Heart left ventricle (tissue), 16 donors: ENCODE data around the gene ART3. TPM values are rescaled to one million over a fixed set of nuclear protein-coding genes. Genes with fewer than 3 reads are reported as not detected.

Experiments used
- ATAC-seq, 4 donors: fragments of 200-7000 bp; cut with Tn5 transposase; one replicate each; pipeline ENCODE4 v1.9.1; 2020 to 2022; ENCODE audit warnings: moderate library complexity in 4 of 4, mild to moderate bottlenecking in 3 of 4, moderate number of reproducible peaks in 1 of 4
- DNase-seq, 5 donors: peaks; one replicate each; pipeline ENCODE4 v3.0.0-alpha.2; 2020
- H3K27ac ChIP-seq, 12 donors: fragments of 200-600 bp; sonication (generic) in 4 of 12; one replicate each; pipeline versions ENCODE4 v1.5.0 to v1.8.0; 2016 to 2022; ENCODE audit warnings: mild to moderate bottlenecking in 2 of 12
- H3K27me3 ChIP-seq, 9 donors: fragments of 200-600 bp; sonication (generic) in 2 of 9; one replicate each; pipeline versions ENCODE4 v1.5.1 to v1.8.0; 2016 to 2022; ENCODE audit warnings: mild to moderate bottlenecking in 3 of 9
- H3K36me3 ChIP-seq, 9 donors: fragments of 200-600 bp; sonication (generic) in 2 of 9; one replicate each; pipeline versions ENCODE4 v1.5.0 to v1.8.0; 2018 to 2022; ENCODE audit warnings: mild to moderate bottlenecking in 2 of 9
- H3K4me1 ChIP-seq, 12 donors: fragments of 200-600 bp; sonication (generic) in 4 of 12; one replicate each; pipeline versions ENCODE4 v1.5.0 to v1.8.0; 2016 to 2022; ENCODE audit warnings: mild to moderate bottlenecking in 3 of 12
- H3K4me3 ChIP-seq, 12 donors: fragments of 200-600 bp; sonication (generic) in 4 of 12; one replicate each; pipeline versions ENCODE4 v1.5.0 to v1.8.0; 2017 to 2022; ENCODE audit warnings: mild to moderate bottlenecking in 9 of 12, moderate library complexity in 4 of 12
- H3K9me3 ChIP-seq, 12 donors: fragments of 200-600 bp; sonication (generic) in 4 of 12; one replicate each; pipeline versions ENCODE4 v1.5.0 to v1.8.0; 2016 to 2022; ENCODE audit warnings: mild to moderate bottlenecking in 1 of 12
- POLR2A ChIP-seq, 2 donors: fragments of 450-650 bp; IDR thresholded peaks; one replicate each; pipeline ENCODE4 v1.6.1; 2017; ENCODE audit warnings: antibody characterized with exemption in 2 of 2, mild to moderate bottlenecking in 2 of 2, moderate library complexity in 2 of 2
- WGBS, 4 donors: extraction: QIAGEN DNeasy Blood & Tissue Kit in 2 of 4; methylation state at CpG; one replicate each; pipeline versions ENCODE4 v1.1.5 to v1.1.7; 2013 to 2018; 5-methylcytosine and 5-hydroxymethylcytosine counted together
- intact Hi-C, 10 donors: fragments of 100-400 bp; cut with DNase I; formaldehyde crosslinking; loops; one replicate each; pipeline versions ENCODE4 v1.11.1 to v1.14.2; 2022
- polyA plus RNA-seq, 2 donors: library from polyadenylated mRNA; stranded (reverse); fragments of 200-250 nt; gene quantifications; one replicate each; pipeline ENCODE4 v1.2.3, GENCODE V29; 2013
- total RNA-seq, 9 donors: library from RNA; depleted of rRNA in 2 of 9; stranded (reverse); fragments of >200 nt in 2 of 9; fragmentation: NEBNext Ultra II Directional in 3 of 9; extraction: Animal tissue kit (Norgen Biotek cat#: 25700) in 3 of 9; gene quantifications; one replicate each; pipeline versions ENCODE4 v1.1.0 to v1.2.4, GENCODE V29; 2016 to 2023
- TF ChIP-seq, protein P1 (sequence below), 12 donors: fragments of 200-600 bp; sonication (generic) in 4 of 12; IDR thresholded peaks; one replicate each; pipeline versions ENCODE4 v1.5.0 to v1.8.0; 2018 to 2022; ENCODE audit warnings: antibody characterized with exemption in 12 of 12, mild to moderate bottlenecking in 5 of 12
- donor health status: ischemic (EF 13 %, LVEDD 7.1; RV severe dilation, severe dysfunction).
- donor health status: healthy with polysubstance abuse.
- donor health status: DM: no; HTN: yes; CAD: no.
- donor health status: DM: no; HTN: no; CAD: no.
- donor health status: ischemic (EF 25% LVEDD 6.9; RV normal size, moderate dysfunction).
- donor health status: ischemic (EF 25% LVEDD 5.7; RV mildly dilated, moderate dysfunction).
- donor health status: healthy.
- donor health status: DM: yes; HTN: yes; CAD: no.
- donor health status: ischemic (EF 35%, LVEDD 5.7; RV mildly dilated, moderate dysfunction).
- donor health status: nonischemic (EF 11% LVEDD 7.7; RV severe dilation, severe dysfunction).
- donor health status: DM: yes; HTN: yes; CAD: no.
- donor health status: PGD.
- donor health status: ischemic (EF 29% LVEDD 5.4; RV normal size, mild dysfunction).
- donor health status: nonischemic (EF 23%, LVEDD 6.1; RV moderate dilation, normal function).

ART3 gene
- total and polyA plus RNA-seq, 11 donors: 38.8 to 230 (median 73.4) TPM

DNA sequence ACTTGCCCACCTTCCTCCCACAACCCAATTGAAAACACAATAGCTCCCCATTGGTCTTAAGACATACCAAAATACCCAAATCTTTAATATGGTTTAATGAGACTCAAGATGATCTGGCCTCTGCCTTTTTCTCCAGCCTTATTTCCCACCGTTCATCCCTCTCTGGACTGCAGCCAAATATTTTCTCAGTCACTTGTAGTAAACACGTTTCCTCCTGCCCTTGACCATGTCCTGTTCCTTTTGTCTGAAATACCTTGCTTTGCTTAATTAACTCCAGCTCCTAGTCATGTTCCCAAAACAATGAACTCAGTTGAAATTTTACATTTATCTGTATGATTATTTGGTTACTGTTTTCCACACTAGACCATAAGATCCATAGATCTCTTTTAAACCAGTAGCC lies 82.1 kb downstream of the ART3 start:
- Histone ChIP-seq H3K4me1 (peaks cover 0 to 6% (median 0%) of the 10 kb centered on the region in 12 donors), H3K36me3 (peaks cover 2 to 40% (median 36%) of the 10 kb centered on the region in 9 donors), H3K9me3 (no peaks in the 10 kb centered on the region), H3K27ac (no peak overlapping the region), H3K4me3 (no peak overlapping the region), H3K27me3 (no peaks in the 10 kb centered on the region)
- DNase-seq: no peak
- intact Hi-C loops: no loop called here
- TF ChIP-seq, protein P1, sequence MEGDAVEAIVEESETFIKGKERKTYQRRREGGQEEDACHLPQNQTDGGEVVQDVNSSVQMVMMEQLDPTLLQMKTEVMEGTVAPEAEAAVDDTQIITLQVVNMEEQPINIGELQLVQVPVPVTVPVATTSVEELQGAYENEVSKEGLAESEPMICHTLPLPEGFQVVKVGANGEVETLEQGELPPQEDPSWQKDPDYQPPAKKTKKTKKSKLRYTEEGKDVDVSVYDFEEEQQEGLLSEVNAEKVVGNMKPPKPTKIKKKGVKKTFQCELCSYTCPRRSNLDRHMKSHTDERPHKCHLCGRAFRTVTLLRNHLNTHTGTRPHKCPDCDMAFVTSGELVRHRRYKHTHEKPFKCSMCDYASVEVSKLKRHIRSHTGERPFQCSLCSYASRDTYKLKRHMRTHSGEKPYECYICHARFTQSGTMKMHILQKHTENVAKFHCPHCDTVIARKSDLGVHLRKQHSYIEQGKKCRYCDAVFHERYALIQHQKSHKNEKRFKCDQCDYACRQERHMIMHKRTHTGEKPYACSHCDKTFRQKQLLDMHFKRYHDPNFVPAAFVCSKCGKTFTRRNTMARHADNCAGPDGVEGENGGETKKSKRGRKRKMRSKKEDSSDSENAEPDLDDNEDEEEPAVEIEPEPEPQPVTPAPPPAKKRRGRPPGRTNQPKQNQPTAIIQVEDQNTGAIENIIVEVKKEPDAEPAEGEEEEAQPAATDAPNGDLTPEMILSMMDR (IDR thresholded peaks at IDR 0.05): no peak
- no peak for TF ChIP-seq POLR2A (IDR thresholded peaks at IDR 0.05)
- no peak for ATAC-seq
- WGBS, 4 donors: 1 to 7% (median 3%) methylated on average over 2 of the region's 2 CpGs

DNA sequence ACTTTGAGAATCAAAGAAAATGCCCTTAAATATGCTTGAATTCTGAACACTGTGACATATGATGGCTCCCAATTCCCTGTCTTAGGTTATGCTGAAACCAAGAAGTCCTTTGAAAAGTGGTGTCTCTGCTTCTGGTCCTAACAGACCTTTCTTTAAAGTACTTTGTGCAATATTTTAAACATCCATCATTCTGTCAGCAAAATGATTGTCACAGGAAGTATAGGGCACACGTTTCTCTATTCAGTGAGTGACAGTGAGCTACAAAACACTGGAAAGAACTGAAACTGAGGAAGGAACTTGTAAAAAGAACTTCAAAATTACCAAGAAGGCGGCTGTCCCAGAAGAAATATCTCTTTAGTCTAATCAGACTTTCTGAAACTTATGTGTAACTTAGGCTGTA lies 85.8 kb downstream of the ART3 start:
- no peak for DNase-seq
- no peak overlapping the region for H3K27ac ChIP-seq
- no peak for ATAC-seq
- H3K9me3 ChIP-seq: no peaks in the 10 kb centered on the region
- intact Hi-C loops: loop anchor here in 1 of 10 donors (10.0 kb wide), 1 partner anchor 114 kb away; no protein-coding TSS in a partner anchor
- TF ChIP-seq POLR2A (IDR thresholded peaks at IDR 0.05): no peak
- TF ChIP-seq, protein P1 (IDR thresholded peaks at IDR 0.05): no peak
- peaks cover 0 to 6% (median 0%) of the 10 kb centered on the region in 12 donors for H3K4me1 ChIP-seq
- H3K4me3 ChIP-seq: no peak overlapping the region
- H3K36me3 ChIP-seq: peaks cover 11 to 77% (median 73%) of the 10 kb centered on the region in 9 donors
- H3K27me3 ChIP-seq: no peaks in the 10 kb centered on the region
- WGBS, 4 donors: 11 to 69% (median 53%) methylated on average over 2 of the region's 2 CpGs

Other genes with a start within 250 kb of the ART3 start
- gene PPEF2, start 172.3 kb upstream of the ART3 start, total RNA-seq: not detected
- not detected for gene PPEF2, start 172.3 kb upstream of the ART3 start, polyA plus RNA-seq
- 10 to 100 TPM in 6 of 9 donors, 1 to 10 TPM in 3; 6.1 to 67.0 (median 21.3) TPM for gene NAAA, start 133.7 kb upstream of the ART3 start, total RNA-seq
- gene NAAA, start 133.7 kb upstream of the ART3 start, polyA plus RNA-seq: 1 to 10 TPM; 6.0 to 6.4 TPM
- gene SDAD1, start 83.8 kb upstream of the ART3 start, total RNA-seq: 10 to 100 TPM; 15.8 to 29.6 (median 21.0) TPM
- gene SDAD1, start 83.8 kb upstream of the ART3 start, polyA plus RNA-seq: 10 to 100 TPM in 1 of 2 donors, 1 to 10 TPM in 1; 6.4 to 15.8 TPM
- 100 to 1,000 TPM in 1 of 9 donors, 10 to 100 TPM in 1, 1 to 10 TPM in 1, under 1 TPM in 5, not detected in 1; 0.07 to 372 (median 0.49) TPM for gene CXCL9, start 67.2 kb upstream of the ART3 start, total RNA-seq
- gene CXCL9, start 67.2 kb upstream of the ART3 start, polyA plus RNA-seq: under 1 TPM; 0.11 to 0.53 TPM
- gene CXCL10, start 51.2 kb upstream of the ART3 start, total RNA-seq: 100 to 1,000 TPM in 1 of 9 donors, 10 to 100 TPM in 1, 1 to 10 TPM in 1, under 1 TPM in 3, not detected in 3; 0.47 to 252 (median 2.3) TPM
- gene CXCL10, start 51.2 kb upstream of the ART3 start, polyA plus RNA-seq: under 1 TPM; 0.10 to 0.34 TPM
- 10 to 100 TPM in 1 of 9 donors, 1 to 10 TPM in 1, under 1 TPM in 1, not detected in 6; 0.36 to 70.7 (median 3.3) TPM for gene CXCL11, start 38.6 kb upstream of the ART3 start, total RNA-seq
- gene CXCL11, start 38.6 kb upstream of the ART3 start, polyA plus RNA-seq: under 1 TPM in 1 of 2 donors, not detected in 1; 0.06 TPM
- 10 to 100 TPM; 14.2 to 26.7 (median 18.1) TPM for gene NUP54, start 73.7 kb downstream of the ART3 start, total RNA-seq
- gene NUP54, start 73.7 kb downstream of the ART3 start, polyA plus RNA-seq: 10 to 100 TPM; 10.7 to 12.8 TPM
- 100 to 1,000 TPM in 3 of 9 donors, 10 to 100 TPM in 6; 84.9 to 208 (median 96.0) TPM for gene SCARB2, start 139.1 kb downstream of the ART3 start, total RNA-seq
- gene SCARB2, start 139.1 kb downstream of the ART3 start, polyA plus RNA-seq: 100 to 1,000 TPM in 1 of 2 donors, 10 to 100 TPM in 1; 98.1 to 108 TPM
- gene FAM47E, start 177.0 kb downstream of the ART3 start, total RNA-seq: 1 to 10 TPM in 8 of 9 donors, under 1 TPM in 1; 0.48 to 4.9 (median 2.5) TPM
- 1 to 10 TPM in 1 of 2 donors, under 1 TPM in 1; 0.36 to 3.2 TPM for gene FAM47E, start 177.0 kb downstream of the ART3 start, polyA plus RNA-seq
- gene STBD1, start 232.0 kb downstream of the ART3 start, total RNA-seq: 10 to 100 TPM; 16.8 to 48.6 (median 25.5) TPM
- gene STBD1, start 232.0 kb downstream of the ART3 start, polyA plus RNA-seq: 10 to 100 TPM; 35.0 to 50.8 TPM